ENCODE results near the gene TMEM108.
A peak's percentile ranks its signal among the peaks of the same experiment; 100 is the strongest.

TMEM108 gene

DNA sequence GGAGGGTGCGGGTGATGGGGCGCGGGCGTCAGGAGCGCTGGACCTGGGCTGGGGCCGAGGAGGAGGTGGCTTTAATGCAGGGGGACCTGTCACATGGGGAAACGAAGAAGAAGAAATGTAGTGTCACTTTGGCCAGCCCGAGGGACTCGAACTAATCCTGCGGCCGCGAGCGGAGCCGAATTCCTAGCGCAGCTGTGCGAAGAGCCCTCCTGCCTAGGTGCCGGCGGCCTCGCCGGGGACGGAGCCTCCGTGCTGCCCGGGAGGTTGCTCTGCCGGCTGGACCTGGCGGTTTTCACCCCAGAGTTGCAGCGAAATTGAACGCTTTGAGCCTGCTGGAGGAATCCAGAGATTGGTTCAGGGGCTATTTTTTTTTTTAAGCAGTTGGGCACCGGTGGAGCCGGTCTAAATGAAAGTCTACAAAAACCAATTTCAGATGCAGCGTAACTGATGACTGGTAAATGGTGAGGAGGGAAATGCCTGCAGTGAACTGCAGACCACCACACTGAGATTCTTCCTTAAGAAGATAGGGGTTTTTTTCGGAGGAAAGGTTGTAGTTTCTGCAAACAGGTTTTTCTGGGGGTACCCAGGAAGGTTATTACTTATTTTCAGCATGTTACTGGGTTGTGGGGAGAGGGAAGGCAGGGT lies 662 bp downstream of the TMEM108 start:
- TF ChIP-seq POLR2A (IDR thresholded peaks at IDR 0.05; ENCODE audit: low read depth, low read length) = no peak
- no peak for FAIRE-seq
- no peak for DNase-seq (ENCODE audit: insufficient read length, low spot score)

DNA sequence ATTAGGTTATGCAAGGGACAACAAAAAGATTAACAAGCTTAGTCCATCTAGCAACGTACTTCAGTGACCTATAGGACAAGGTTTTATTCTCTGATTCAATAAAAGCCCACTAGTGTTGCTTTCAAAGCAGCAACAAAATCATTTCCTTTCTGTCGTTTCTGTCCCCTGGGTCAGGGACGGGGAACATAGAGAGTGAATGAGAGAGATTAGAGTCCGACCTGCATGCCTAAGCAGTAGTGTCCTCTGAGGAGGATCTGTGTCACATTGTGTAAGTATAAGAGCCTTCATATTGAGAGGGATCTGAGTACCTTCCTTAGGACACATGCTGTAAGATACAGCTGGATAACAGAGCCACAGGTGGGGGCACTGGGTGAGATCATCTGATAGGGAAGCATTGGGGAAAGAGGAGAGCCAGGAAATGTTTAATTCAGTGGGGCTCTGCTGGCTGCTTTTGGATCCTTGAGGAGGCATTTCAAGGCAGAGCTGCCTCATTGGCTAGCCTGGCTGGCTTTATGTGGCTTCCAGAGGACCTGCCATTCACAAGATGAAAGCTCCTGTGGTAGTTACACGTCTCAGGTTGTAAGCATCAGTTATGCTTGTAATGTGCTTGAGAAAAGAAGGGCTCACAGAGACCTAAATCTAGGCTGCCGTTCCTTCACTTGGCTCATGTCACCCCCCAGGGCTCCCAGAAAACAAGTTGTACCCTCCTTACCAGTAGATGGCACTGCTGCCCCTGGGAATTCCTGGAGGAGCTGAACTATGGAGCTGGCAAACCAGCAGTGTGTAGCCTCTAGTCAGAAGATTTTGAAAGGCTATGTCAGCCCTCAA lies 2.7 kb downstream of the TMEM108 start:
- FAIRE-seq (no peak), DNase-seq (ENCODE audit: insufficient read length, low spot score) (peak; percentile 78)
- no peak for TF ChIP-seq POLR2A (IDR thresholded peaks at IDR 0.05; ENCODE audit: low read depth, low read length)

- no peak for FAIRE-seq
- no peak for DNase-seq (ENCODE audit: insufficient read length, low spot score)
- TF ChIP-seq POLR2A (IDR thresholded peaks at IDR 0.05; ENCODE audit: low read depth, low read length) = no peak
These were observed 3.3 kb downstream of the TMEM108 start for GRCh38 chr3:133041524-133041829.

DNA sequence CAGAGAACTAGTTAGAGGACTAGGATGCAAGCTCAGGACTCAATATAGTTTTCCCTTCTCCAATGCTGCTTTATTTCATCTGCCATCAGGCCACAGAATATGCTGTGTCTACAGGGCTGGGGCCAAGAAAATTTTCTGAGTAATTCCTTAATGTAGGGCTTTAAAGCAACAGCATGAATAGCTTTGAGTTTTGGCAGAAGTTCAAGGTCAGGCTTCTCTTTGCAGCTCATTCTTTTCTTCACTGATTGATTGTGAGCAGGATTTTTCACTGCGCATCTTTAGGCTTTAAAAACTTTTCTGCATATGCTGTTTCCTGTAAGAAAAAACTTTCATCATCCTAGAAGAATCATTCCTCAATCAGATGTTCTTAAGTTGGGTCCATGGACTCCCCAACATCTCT lies 4.6 kb downstream of the TMEM108 start:
- TF ChIP-seq POLR2A (IDR thresholded peaks at IDR 0.05; ENCODE audit: low read depth, low read length) = no peak
- FAIRE-seq = no peak
- no peak for DNase-seq (ENCODE audit: insufficient read length, low spot score)

DNA sequence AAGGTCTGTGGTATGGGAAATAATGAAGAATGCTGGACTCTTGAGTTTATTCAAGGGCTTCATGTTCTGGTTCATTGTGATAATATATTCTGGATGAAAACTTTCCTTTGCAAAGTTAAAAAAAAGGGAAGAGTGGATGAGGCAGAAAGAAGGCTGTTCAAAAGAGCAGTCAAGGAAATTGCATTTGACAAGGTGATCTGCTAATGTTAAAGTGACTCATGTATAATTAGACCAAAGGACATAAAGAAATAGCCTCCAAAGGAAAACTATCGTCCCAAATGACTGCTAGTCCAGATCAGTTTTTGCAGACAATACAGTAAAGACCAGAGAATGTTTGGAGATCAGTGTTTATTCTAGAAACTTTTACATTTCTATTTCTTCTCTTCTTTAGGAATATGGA lies 9.8 kb downstream of the TMEM108 start:
- FAIRE-seq (no peak), DNase-seq (ENCODE audit: insufficient read length, low spot score) (no peak)
- TF ChIP-seq POLR2A (IDR thresholded peaks at IDR 0.05; ENCODE audit: low read depth, low read length) = no peak

GRCh38 chr3:133049491-133049890 lies 11.3 kb downstream of the TMEM108 start:
- TF ChIP-seq POLR2A (IDR thresholded peaks at IDR 0.05; ENCODE audit: low read depth, low read length) = no peak
- DNase-seq (ENCODE audit: insufficient read length, low spot score) (no peak), FAIRE-seq (no peak)

DNA sequence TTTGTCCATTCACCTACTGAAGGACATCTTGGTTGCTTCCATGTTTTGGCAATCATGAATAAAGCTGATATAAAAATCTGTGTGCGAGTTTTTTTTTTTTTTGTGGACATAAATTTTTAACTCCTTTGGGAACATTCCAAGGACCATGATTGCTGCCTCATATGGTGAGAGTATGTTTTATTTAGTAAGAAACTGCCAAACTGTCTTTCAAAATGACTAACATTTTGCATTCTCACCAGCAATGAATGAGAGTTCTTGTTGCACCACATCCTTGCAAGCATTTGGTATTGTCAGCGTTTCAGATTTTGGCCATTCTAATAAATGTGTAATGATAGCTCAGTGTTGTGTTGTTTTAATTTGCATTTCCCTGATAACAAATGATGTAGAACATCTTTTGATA lies 12.7 kb downstream of the TMEM108 start:
- no peak for FAIRE-seq
- DNase-seq (ENCODE audit: insufficient read length, low spot score) = no peak
- no peak for TF ChIP-seq POLR2A (IDR thresholded peaks at IDR 0.05; ENCODE audit: low read depth, low read length)

DNA sequence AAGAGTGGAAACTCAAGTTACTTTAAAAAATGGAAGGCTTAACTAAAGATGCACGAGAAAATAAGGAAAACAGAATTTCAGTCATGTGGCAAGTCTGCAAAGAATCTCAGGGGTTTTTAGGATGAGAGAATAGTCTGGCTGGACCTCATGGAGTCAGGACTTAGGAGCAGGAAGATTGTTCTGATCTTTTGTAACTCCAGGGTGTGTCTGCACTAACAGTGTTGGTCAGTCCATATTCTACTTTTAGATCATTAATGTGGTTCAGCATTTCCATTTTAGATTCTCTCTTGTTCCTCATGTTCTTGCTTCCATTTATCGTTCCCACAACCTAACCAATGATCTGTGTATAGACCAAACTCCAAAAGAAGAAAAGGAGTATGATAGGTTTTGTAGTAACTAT lies 15.3 kb downstream of the TMEM108 start:
- no peak for TF ChIP-seq POLR2A (IDR thresholded peaks at IDR 0.05; ENCODE audit: low read depth, low read length)
- DNase-seq (ENCODE audit: insufficient read length, low spot score) (no peak), FAIRE-seq (no peak)

DNA sequence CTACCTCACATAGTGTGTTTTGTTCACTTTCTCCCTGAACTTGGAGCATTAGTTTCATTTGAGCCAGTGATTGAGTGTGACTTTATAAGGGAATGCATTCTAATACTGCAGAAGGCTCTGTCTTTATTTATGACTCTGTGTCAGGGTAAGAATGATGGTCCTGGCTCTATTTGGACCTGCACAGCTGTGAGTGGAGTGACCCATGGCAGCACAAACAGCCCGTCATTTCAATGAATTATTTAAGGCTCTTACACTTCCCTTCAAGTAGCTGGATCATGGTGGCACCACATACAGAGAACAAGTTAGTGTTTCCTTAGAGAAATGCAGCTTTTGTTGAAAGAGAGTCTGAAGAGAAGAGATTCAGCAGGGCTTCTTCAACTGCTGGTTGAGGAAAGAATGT lies 16.4 kb downstream of the TMEM108 start:
- TF ChIP-seq POLR2A (IDR thresholded peaks at IDR 0.05; ENCODE audit: low read depth, low read length) = no peak
- no peak for DNase-seq (ENCODE audit: insufficient read length, low spot score)

DNA sequence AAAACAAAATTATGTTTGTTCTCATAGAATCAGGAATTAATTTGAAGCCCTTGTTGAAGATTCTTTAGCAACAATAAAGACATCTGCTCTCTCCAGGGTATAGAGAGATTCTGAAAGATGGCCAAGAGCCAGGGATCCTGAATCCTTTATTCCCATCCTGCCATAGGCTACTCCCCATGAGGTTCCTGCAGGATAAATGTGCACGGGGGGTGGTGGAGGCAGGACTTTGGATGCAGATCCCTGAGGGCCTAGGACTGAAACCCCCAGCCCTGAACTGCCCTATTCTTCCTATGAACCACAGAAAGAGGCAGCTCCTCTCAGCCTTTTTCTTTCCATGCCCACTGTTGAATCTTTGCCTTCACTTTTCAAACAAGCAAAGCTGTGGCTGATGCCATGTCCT lies 17.1 kb downstream of the TMEM108 start:
- TF ChIP-seq POLR2A (IDR thresholded peaks at IDR 0.05; ENCODE audit: low read depth, low read length) = no peak
- FAIRE-seq = no peak
- no peak for DNase-seq (ENCODE audit: insufficient read length, low spot score)

More for the DNA sequence above, 16.4 kb downstream of the TMEM108 start:
- no peak for FAIRE-seq

DNA sequence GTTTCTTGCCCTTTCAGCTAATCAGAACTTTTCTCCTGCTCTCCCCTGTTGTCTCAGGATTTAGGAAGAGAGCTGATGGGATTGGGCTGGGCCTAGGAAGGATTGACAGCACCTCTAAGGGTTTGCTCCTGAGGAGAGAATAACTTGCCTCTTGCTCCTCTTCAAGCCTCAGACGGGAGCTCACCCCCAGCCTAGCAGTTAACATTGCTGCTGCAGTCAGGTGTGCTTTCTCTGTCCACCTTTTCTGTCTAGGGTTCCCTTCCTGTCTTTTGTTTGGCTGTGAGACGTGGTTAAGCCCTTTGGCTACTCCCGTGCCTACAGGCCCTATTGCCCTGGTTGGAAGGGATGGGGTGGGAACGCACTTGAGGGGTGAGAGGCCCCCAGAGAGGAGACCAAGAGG lies 20.1 kb downstream of the TMEM108 start:
- no peak for FAIRE-seq
- TF ChIP-seq POLR2A (IDR thresholded peaks at IDR 0.05; ENCODE audit: low read depth, low read length) = no peak

DNA sequence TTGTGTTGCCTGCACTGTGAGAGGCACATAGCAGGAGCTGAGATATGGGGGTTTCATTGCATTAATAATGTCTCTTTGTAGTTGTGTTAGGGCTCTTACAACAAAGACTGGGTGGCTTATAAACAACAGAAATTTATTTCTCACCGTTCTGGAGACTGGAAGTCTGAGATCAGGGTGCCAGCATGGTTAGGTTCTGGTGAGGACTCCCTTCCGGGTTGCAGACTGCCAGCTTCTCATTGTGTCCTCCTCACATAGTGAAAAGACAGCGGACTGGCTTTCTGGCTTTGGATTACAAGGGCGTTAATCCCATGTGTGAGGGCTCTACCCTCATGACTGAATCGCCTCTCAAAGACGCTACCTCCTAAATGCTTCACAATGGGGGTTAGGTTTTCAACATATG lies 20.6 kb downstream of the TMEM108 start:
- no peak for FAIRE-seq

More for the DNA sequence above, 20.1 kb downstream of the TMEM108 start:
- no peak for DNase-seq (ENCODE audit: insufficient read length, low spot score)

DNA sequence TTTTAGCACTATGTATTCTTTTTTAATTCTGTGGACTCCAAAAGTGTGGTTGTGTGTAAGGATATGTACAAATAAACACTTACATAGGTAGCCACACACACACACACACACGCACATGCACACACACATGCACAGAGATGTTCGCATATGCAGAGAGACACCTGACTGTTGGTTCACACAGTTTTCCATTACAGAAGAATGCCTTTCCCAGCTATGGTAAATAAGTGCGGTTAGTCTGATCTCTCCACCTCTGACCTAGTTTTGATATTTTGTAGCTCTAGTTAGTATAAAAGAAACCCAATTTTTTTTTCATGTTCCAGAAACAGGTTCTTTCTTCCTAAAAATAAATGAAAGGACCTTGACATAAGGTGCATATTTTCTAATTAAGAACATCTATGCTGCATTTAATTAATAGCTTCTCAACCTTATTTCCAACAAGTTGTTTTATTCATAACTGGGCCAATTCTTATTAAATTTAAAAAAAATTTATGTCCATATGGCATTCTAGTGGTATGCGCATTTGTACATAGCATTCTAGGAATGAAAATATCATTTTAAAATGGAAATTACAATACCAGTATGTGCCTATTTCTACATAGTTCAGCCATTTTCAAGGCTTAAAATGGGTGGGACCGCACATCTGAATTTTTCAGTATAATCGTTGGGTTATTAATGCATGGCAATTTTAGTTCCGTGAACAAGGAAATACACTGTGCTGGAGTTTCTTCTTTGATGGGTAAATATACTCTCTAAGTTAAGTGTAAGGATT lies 27.2 kb downstream of the TMEM108 start:
- FAIRE-seq = no peak
- no peak for TF ChIP-seq POLR2A (IDR thresholded peaks at IDR 0.05; ENCODE audit: low read depth, low read length)

More for the DNA sequence above, 20.6 kb downstream of the TMEM108 start:
- TF ChIP-seq POLR2A (IDR thresholded peaks at IDR 0.05; ENCODE audit: low read depth, low read length) = no peak
- no peak for DNase-seq (ENCODE audit: insufficient read length, low spot score)

GRCh38 chr3:133066026-133066425 lies 27.8 kb downstream of the TMEM108 start:
- DNase-seq (ENCODE audit: insufficient read length, low spot score) (no peak), FAIRE-seq (no peak)
- TF ChIP-seq POLR2A (IDR thresholded peaks at IDR 0.05; ENCODE audit: low read depth, low read length) = no peak

More for the DNA sequence above, 27.2 kb downstream of the TMEM108 start:
- DNase-seq (ENCODE audit: insufficient read length, low spot score) = no peak

Data from H54 (cell line).